RCC 7860 (cell line): ENCODE data around the gene UBL3.
A peak's percentile ranks its signal among the peaks of the same experiment; 100 is the strongest.

Experiments
- DNase-seq: peaks from one replicate; pipeline ENCODE4 v3.0.0-alpha.2; 2015; ENCODE audit warnings: low spot score
- FAIRE-seq: peaks from 2 replicates; lab custom pipeline; 2012; peaks lifted over from hg19 to GRCh38; lab: Jason Lieb, UNC

Gene UBL3, protein sequence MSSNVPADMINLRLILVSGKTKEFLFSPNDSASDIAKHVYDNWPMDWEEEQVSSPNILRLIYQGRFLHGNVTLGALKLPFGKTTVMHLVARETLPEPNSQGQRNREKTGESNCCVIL

DNA sequence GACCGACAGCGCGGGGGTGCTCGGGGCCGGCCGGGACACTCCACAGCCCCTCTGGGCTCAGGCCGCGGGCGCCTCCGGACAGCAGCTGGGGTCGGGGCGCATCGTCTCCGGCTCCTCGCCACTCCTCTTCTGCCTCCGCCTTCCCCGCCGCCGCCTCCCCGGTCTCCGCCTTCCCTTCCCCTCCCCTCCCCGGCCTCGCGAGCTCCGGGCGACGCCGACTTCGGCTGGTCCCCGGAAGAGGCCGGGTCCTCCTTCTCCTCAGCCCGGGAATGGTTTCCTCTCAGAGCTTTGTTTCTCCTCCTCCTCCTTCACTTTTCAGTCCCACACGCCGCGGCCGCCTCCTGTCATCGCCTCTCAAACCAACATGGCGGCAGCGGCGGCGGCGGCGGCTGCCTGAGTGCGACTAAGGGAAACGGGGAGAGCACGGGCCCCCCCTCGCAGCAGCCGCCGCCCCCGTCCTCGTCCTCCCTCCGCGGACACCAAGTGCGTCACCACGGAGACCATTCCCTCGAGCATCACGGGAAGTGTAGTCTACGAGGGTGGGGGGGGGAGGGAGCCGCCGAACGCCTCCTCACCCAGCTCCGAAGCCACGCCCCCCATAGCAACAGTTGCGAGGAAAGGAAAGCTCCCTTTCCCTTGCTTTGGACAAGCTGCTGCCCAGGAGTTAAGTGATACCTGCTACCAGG, at the start of gene UBL3:
Gene UBL3 (minus strand): TSS at position 405 of the 686 bp plus-strand sequence. CDS start 1,079 bp downstream, outside the sequence.
- DNase-seq (peak; percentile 79), FAIRE-seq (no peak)

DNA sequence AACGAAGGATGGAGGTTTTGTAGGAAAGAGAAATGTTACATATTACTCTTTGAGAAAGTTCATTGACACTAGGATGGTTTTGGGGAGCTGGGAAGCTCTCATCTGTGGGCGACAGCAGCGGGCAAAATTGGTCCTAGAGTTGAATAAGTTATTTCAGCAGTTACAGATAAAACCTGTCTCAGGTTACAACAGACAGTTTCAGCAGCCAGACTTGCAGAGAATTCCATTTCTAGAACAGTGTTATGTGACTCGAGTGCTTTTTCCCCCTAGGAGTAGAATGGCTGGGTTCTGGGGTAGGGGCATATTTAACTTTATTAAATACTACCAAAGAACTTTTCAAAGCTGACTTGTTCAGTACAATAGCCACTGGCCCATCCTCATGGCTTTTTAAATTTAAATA, 46.7 kb upstream of the UBL3 start:
- DNase-seq (no peak), FAIRE-seq (no peak)

DNA sequence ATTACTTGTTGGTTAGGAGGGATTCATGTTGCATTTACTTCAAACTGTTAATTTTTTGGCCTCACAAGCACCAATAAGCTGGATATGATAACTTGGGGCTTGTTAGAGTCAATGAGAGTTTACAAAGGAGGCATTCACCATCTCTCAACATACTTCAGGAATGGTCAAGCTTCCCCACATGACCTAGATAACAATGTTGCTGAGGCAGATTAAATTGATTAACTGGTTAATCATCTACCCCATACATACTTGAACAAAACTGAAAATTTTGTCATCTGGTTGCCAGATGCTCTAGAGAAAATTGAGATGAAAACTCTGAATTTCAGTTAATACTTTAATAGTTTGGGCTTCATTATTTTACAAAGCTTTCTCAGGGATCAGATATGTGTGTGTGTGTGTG, 43.0 kb upstream of the UBL3 start:
- no peak for FAIRE-seq
- DNase-seq = no peak

DNA sequence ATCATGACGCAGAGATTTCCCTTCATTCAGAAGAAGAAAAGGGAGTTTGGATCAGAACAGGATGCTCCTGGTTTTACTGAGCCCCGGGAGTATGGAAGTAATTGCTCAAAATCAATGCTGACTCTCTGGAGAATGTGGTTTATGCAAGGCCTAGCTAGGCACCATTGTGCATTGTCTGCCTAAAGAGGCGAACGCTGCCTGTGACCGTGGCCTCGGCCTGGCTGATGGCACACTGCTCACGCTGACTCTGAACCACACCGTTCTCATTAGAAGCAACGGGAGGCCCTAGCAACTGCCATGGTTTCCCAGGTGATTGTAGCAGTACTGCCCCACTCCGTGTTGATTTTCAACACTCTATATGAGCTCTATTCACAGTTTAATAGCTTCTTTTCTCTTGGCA, 41.7 kb upstream of the UBL3 start:
- FAIRE-seq (no peak), DNase-seq (no peak)

DNA sequence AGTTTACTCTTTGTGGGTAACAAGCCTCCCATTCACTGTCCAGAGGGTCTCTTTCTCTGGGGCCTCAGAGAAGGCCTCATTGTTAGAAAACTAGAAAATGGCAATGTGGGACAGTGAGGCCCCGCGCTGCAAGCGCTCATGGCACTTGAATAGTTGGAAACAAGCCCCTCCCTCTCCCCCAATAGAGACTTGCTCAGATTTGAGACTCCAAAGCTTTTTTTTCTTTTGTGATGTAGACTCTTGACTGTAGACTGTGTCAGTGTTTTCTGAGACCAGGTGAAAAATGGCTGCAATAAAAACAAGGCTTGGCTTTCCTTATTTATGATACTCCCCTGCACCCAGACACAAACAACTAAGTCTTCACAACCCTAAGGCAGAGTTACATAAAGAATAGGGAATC, 38.7 kb upstream of the UBL3 start:
- FAIRE-seq (no peak), DNase-seq (no peak)

DNA sequence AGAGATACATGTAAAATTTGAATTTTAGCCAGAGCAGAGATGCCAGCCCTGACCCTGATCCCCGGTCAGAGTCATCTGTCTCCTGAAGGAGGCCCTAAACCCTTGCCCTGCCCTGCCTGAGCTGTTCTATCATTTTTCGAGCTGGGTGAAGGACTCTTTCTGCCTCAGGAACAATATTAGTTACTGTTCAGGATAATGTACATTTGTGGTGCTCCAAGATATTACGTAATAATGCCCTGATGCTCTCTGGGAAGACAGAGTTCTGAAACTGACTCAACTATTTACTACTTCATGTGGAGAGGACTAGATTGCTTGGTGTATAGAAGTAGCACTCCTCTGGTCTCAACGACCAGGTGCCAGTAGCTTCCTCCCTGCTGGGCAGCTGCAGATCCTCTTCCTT, 37.9 kb upstream of the UBL3 start:
- no peak for FAIRE-seq
- DNase-seq = no peak

DNA sequence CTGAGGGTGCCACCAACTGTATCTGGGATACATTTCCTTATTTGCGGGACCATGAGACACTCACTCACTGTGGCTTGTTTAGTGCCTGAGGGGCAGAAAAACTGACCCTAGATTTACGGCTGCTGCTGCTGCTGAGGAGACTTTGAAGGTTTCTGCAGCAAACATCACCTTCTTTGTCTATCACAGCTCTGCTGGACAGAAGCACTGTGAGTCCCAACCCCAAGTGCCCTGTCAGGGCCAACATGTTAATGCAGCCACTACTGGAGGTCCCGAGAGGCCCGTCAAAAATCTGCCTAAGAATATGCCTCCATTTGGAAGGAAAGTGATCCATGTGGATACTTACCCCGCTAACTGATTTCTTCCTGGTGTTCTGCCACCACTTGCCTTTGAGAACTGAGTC, 37.3 kb upstream of the UBL3 start:
- FAIRE-seq (no peak), DNase-seq (no peak)

DNA sequence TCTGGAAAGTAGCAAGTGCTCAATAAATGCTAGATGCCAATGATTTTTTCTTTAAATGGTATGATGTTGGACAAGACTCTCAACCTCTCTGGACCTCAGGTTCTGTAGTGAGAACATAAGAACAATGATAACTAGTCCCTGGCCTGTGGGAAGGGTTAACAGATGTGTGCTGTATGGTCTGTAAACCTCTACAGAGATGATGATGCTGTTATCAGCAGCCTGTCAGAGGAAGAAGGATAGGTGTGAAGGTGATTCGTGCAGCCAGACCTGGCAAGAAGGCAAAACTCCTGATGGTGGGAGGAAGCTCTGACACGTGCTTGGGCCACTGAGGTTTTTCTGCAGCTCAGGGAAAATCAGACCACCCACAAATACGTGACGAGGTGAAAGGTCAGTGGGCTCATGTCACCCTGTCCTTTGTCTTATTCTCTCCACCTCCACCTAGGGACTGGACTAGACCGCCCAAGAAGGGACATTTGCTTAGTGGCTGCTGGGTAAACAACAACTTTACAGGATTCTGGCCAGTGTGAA, 36.7 kb upstream of the UBL3 start:
- FAIRE-seq (no peak), DNase-seq (no peak)

DNA sequence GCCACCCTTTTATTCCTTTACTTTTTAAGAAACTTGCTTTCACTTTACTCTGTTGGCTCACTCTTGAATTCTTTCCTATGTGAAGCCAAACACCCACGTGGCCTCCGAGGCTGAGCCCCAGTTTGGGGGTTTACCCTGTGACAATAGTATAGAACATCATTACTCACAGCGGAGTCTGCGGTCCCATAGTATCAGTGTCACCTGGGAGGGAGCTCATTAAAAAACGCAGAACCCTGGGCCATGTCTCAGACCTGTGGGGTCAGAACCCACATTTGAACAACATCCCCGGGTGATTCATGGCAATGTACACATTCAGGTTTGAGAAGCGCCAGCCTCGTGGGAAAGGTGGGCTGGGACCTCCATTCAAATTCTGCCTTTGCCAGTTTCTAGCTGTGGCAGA, 36.0 kb upstream of the UBL3 start:
- DNase-seq (no peak), FAIRE-seq (no peak)

DNA sequence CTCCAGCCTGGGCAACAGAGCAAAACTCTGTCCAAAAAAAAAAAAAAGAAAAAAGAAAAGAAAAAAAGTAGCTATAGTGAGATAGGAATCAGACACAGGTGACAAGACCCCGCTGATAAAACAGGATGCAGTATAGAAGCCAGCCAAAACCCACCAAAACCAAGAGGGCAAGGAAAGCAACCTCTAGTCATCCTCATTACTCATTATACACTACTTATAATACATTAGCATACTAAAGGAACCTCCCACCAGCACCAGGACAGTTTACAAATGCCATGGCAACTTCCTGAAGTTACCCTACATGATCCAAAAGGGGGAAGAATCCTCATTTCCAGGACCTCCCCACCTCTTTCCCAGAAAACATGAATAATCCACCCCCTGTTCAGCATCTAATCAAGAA, 35.6 kb upstream of the UBL3 start:
- DNase-seq (no peak), FAIRE-seq (no peak)

DNA sequence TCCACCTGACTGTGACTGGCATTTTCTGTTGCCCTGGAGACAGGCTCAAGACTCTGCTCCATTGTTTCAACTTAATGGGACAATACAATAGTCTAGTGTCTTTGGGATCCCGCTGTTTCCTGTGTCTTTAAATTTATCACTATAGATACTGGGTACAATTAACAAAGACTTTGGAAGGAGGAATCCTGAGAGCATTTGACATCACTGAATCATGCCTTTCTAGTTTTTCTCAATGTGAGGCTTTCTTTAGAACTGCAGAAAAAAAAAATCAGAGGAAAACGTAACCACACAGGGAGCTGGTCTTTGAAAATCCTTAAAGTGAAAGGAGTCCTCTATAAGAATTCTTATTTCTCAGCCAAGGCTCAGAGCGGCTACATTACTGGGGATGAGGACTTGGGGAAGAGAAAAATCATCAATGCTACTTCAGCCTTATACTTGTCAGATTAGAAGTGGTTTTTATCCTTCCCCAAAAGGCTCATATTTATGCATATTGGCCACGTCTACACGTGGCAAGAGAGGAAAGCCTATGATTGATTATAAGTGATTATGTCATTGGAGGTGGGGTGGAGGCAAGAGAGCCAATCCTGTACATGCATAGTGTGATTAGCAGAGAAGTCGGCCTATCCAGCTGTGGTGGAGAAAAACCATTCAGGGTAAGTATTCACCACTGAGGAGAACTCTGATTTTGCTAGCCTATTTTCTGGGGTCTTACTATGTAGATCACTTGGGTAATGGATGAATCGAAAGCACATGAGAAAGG, 34.4 kb upstream of the UBL3 start:
- FAIRE-seq (no peak), DNase-seq (no peak)

DNA sequence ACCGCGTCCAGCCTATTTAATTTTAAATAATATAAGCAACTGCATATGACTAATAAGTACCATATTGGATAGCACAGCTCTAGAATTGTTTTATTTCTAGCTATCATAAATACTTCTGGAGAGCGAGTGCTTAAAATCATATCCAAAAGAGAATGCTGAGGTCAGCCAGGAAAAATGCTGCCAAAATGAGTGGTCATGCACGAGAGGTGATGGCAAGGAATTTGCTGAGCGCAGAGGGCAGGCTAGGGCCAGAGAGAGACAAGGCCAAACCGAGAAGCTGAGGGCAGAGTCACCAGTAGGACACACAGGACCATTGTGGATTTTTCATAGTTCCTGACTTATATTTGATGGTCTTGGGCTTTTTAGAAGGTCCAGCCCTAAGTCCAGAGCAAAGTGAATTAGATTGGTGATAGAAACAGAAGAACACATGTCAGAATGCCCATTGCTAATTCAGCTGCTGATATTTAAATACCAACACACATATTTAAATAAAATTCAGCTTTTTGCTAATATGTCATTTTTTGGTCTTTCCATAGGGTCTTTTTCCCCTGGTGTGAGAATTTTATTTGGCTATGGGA, 33.6 kb upstream of the UBL3 start:
- FAIRE-seq = no peak
- no peak for DNase-seq

DNA sequence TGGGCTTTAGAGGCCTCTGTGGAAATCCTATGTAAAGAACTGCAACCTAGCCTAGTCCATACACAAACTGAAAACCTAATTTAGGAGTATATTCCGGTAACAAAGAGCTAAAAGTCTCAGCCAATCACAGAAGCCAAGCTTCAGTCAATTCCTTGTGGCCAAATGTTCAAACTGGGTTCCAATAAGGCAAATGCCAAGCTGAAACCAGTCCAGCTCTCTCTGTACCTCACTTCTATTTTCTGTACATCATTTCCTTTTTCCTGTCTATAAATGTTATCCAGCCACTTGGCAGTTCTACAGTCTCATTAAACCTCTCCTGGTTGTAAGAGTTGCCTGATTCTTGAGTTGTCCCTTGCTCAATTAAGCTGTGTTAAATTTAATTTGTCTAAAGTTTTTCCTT, 31.7 kb upstream of the UBL3 start:
- FAIRE-seq (no peak), DNase-seq (no peak)

DNA sequence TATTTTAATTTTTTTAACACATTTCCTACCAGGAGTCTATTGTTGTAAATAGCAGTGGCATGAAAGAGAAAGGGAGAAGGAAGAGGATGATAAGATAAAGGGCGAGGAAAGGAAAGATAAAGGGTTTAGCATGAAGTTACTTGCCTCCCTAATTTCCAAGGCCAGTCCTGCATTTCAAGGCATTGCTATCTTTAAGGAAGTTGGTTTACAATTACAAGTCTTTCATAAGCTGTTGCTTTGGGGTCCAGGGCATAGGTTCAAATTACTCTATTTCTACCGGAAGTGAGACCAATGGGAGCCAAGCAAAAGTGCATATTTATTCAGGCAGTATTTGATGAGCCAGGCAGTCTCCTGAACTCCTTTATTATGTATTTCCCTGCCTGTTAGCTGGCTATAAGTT, 27.7 kb upstream of the UBL3 start:
- no peak for FAIRE-seq

DNA sequence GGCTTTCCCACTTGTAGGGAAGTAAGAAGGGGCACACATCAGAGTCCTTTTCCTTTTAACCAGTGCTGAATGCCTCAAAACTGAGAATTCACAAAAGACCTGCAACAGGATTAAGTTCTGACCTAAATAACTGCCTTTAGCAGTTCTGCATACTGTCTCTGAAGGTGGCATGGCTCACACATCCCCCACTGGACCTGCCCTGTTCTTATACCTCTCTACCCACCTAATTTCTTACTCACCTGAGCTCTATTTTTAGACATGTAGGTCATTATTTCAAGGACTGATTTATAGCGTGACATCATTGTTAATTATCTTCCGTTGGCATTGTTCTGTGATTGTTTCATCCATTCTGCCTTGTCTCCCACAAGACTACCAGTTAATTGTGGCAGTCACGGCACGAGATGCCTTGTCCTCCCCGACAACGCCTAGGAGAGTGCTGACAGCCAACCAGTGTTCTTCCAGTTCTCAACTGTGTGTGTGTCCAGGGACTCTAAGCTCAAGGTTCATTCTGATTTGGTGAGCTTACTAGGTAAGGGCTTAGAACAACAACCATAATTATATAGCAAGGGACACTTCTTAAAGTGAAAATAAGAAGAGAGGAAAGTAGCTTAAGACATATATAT, 27.1 kb upstream of the UBL3 start:
- DNase-seq (no peak), FAIRE-seq (no peak)

More for the DNA sequence above, 27.7 kb upstream of the UBL3 start:
- DNase-seq = no peak

DNA sequence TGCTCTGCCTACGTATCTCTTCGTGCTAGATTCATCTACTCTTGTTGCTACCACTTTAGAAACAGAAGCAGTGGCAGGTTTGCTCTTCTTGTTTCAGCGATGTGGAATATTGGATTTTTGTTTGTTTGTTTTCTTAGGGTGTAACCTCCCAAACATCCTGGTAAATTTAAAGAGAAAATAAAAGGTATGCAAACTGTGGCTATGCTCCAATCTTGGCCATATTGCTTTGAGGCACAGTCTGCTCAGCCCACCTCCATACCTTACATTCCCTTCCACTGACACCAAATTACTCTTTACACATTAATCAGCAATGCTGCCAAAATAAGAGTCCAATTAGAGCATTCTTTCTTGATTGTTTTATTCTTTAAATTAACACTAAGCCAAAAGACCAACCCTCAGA, 25.2 kb upstream of the UBL3 start:
- no peak for FAIRE-seq
- no peak for DNase-seq

DNA sequence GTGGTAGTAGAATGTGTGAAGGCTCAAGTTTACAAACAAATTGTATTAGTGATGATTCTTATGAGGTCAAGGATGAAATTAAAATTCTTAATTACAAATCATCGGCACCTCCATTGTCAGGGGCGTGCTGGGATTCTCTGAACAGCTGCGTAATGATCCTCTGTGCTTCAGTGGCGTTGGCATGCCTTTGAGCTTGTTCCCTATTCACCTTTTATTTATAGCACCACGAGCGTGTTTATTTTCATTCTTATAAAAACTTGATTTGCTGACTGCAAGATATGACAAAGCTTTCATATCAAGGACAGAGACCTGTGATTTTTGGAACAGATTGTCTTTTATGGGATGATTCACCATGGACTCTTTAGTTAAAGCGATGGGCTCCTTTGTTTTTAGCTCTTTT, 18.2 kb upstream of the UBL3 start:
- no peak for FAIRE-seq
- no peak for DNase-seq

DNA sequence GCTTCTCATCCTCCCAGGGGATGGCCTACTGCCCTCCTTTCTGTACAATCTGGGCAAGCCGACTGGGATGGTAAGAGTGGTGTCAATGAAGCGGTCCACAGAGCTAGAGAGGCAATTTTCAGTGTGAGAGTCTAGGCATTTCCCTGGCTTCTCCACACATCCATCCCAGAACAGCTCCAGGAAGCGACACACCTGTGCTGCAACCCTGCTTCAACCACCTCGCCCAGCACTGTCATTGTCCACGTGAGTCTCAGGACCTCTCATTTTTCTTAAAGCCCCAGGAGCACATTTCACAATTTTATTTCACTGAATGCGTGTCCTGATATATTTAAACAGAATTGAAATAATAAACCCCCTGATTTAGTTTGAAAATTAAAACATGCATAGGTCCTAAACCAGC, 15.5 kb upstream of the UBL3 start:
- no peak for FAIRE-seq
- DNase-seq = no peak

DNA sequence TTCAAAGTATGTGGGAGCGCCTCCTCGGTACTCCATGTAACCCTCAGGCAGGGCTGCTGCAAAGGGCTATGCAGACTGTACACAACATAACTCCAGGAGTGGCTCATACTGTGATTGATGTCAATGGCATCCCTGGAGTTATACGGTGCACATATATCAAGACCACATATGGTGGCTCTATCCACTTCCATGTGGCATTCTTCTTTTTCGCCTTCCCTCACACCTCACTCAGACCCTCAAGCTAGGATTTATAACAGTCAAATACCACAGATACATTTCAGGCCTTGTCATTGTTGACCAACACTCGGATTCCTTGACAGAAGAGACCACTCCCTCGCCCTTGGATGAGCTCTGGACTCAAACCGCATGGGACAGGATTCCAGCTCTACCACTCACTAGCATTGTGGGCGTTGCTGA, 11.3 kb upstream of the UBL3 start:
- FAIRE-seq (no peak), DNase-seq (peak; percentile 27)

DNA sequence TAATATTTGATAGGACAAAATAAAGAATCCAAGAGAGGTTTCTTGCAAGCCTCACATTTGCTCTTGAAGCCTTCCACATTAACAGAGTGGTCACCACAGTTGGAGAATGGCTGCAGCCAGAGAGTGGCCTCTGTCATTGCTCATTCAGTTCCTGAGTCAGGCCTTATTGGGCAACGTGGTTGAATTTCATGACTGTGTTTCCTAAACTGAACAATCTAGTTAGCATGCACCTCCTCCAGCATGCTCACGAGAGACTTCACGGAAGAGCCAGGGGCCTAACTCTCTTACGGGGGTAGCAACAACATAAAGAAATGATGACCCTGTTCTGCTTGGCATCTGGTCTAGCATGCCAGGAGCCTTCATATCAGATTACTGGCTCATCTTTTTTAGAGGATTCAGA, 9.6 kb upstream of the UBL3 start:
- DNase-seq (no peak), FAIRE-seq (no peak)

DNA sequence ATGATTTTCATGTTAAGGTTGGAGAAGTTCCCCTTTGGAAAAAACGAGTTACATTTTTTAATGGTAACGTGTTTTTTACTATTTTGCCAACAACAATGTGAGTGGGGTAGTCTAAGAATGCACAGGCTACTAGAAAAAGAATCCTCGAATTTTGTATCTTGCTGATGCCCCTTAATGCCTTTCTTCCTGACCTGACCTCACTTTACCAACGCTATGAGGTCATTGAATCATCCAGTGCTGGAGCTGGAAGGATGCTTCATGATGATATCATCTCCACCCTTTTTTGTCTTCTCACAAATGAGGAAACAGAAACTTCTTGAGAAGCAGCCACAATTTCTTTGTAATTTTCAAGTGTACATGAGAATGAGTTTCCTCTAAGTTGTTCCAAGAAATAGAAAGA, 8.2 kb upstream of the UBL3 start:
- DNase-seq (no peak), FAIRE-seq (no peak)
